Rectal smooth muscle tissue (tissue), 1 donor: Measurements from ENCODE around the gene LPIN1.

ENCODE experiments used
- H3K27ac ChIP-seq: one replicate; pipeline ENCODE4 v1.7.0; 2013; ENCODE audit warnings: low read depth, low read length, inconsistent platforms
- H3K27me3 ChIP-seq: one replicate; pipeline ENCODE4 v1.7.0; 2013; ENCODE audit warnings: low read length; ENCODE audit not compliant: control insufficient read depth, insufficient read depth
- H3K36me3 ChIP-seq: one replicate; pipeline ENCODE4 v1.7.0; 2013; ENCODE audit warnings: low read length; ENCODE audit not compliant: control insufficient read depth, insufficient read depth
- H3K4me1 ChIP-seq: one replicate; pipeline ENCODE4 v1.7.0; 2013; ENCODE audit warnings: low read length; ENCODE audit not compliant: control insufficient read depth, insufficient read depth
- H3K4me3 ChIP-seq: one replicate; pipeline ENCODE4 v1.7.0; 2013; ENCODE audit warnings: low read length
- H3K9ac ChIP-seq: one replicate; pipeline ENCODE4 v1.7.0; 2013; ENCODE audit warnings: low read length

LPIN1 gene

DNA sequence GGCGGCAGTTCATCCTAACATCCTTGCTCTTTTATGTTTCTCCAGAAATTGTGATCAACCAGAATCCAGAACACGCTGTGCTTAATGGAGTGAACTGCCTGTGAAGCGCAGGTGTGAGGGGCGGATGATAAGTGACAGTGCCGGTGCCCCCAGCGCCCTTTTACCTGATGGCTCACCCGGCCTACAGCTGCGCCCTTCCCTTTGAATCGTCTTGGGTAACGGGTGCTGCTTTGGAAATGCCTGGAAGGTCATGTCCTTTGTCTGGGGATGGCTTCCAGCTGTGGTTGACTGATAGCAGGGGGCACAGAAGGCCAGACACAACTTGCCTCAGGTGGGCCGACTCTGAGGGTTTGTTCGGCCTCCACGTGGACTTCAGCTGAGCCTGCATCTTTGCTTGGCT, 119.4 kb downstream of the LPIN1 start:
- Histone ChIP-seq H3K27ac (no peak overlapping the region), H3K4me1 (peaks cover 3% of the 10 kb centered on the region), H3K27me3 (no peaks in the 10 kb centered on the region), H3K36me3 (no peaks in the 10 kb centered on the region), H3K4me3 (no peak overlapping the region), H3K9ac (no peak overlapping the region)

DNA sequence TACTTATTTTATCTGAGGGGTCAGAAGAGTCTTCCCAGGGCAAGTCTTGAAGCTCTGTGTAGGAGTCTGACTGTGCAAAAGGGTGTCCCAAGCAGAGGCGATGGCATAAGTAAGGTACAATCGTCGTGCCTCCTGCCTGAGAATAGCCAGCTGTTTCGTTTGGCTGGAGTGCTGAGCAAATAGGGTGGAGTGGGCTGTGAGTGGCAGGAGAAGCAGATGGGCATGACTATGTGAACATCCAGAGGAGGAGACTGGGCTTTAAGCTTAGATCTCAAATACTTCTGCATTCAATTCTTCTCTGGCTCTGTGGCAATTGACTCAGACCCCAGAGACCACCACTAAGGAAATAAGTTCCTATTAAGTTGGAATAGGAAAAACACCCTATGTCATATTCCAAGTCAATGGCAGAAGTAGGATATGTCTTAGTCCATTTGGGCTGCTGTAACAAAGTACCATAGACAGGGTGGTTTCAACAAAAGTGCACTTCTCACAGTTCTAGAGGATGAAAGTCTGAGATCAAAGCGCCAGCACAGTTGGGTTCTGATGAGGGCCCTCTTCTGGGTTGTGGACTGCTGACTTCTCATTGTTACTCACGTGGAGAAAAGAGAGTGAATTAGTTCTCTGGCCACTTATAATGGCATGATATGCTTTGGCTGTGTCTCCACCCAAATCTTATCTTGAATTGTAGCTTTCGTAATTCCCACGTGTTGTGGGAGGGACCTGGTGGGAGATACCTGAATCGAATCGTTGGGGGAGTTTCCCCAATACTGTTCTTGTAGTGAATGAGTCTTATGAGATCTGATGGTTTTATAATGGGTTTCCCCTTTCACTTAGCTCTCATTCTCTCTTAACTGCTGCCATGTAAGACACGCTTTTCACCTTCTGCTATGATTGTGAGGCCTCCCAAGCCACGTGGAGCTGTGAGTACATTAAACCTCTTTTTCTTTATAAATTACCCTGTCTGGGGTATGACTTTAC, 120.2 kb downstream of the LPIN1 start:
- Histone ChIP-seq H3K4me3 (no peak overlapping the region), H3K36me3 (no peaks in the 10 kb centered on the region), H3K9ac (no peak overlapping the region), H3K27me3 (no peaks in the 10 kb centered on the region), H3K27ac (no peak overlapping the region), H3K4me1 (peaks cover 3% of the 10 kb centered on the region)

GRCh38 chr2:11867926-11868325, 121.5 kb downstream of the LPIN1 start:
- H3K36me3 ChIP-seq: no peaks in the 10 kb centered on the region
- H3K4me1 ChIP-seq: peaks cover 3% of the 10 kb centered on the region
- no peaks in the 10 kb centered on the region for H3K27me3 ChIP-seq
- no peak overlapping the region for H3K4me3 ChIP-seq
- no peak overlapping the region for H3K9ac ChIP-seq
- H3K27ac ChIP-seq: no peak overlapping the region

- H3K9ac ChIP-seq: no peak overlapping the region
- no peak overlapping the region for H3K27ac ChIP-seq
- no peak overlapping the region for H3K4me3 ChIP-seq
- H3K36me3 ChIP-seq: no peaks in the 10 kb centered on the region
- H3K4me1 ChIP-seq: no peaks in the 10 kb centered on the region
- no peaks in the 10 kb centered on the region for H3K27me3 ChIP-seq
These were observed 123.1 kb downstream of the LPIN1 start for GRCh38 chr2:11869391-11869991.

GRCh38 chr2:11870064-11870463, 123.6 kb downstream of the LPIN1 start:
- no peak overlapping the region for H3K9ac ChIP-seq
- H3K27me3 ChIP-seq: no peaks in the 10 kb centered on the region
- no peaks in the 10 kb centered on the region for H3K36me3 ChIP-seq
- H3K27ac ChIP-seq: no peak overlapping the region
- H3K4me3 ChIP-seq: no peak overlapping the region
- H3K4me1 ChIP-seq: no peaks in the 10 kb centered on the region

DNA sequence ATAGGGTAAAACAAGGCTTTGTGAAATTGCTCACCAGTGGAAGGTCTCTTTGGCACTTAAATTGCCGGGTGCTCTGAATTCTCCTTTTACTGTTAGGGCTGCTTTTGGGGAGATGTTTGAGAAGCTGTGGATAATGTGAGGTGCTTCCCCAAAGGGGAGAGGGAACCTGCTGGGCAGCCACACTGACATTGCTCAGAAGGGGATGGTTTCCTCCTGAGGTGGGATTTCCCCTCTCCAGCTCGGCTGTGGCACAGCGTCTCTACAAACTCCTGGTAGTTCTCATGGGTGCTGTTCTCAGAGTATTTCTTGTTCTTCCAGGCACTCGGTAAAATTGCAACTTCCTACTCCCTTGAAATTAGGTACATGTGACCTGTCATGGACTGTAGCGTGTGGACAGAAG, 124.2 kb downstream of the LPIN1 start:
- H3K27ac ChIP-seq: no peak overlapping the region
- no peak overlapping the region for H3K9ac ChIP-seq
- H3K36me3 ChIP-seq: no peaks in the 10 kb centered on the region
- H3K4me1 ChIP-seq: no peaks in the 10 kb centered on the region
- no peak overlapping the region for H3K4me3 ChIP-seq
- H3K27me3 ChIP-seq: no peaks in the 10 kb centered on the region

DNA sequence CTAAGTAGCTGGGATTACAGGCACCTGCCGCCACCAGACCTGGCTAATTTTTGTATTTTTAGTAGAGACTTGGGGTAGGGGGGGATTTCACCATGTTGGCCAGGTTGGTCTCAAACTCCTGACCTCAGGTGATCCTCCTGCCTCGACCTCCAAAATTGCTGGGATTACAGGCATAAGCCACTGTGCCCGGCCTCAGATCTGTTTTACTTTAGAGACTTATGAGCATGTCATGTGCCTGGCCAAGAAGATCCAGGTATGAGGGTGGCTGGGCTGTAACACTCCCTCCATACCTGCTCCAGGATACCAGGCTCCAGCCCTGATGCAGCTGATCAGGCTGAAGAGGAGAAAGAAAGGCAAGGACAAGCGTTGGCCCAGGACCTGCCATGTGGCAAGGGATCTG, 125.0 kb downstream of the LPIN1 start:
- Histone ChIP-seq H3K4me3 (no peak overlapping the region), H3K36me3 (no peaks in the 10 kb centered on the region), H3K4me1 (no peaks in the 10 kb centered on the region), H3K9ac (no peak overlapping the region), H3K27me3 (no peaks in the 10 kb centered on the region), H3K27ac (no peak overlapping the region)

DNA sequence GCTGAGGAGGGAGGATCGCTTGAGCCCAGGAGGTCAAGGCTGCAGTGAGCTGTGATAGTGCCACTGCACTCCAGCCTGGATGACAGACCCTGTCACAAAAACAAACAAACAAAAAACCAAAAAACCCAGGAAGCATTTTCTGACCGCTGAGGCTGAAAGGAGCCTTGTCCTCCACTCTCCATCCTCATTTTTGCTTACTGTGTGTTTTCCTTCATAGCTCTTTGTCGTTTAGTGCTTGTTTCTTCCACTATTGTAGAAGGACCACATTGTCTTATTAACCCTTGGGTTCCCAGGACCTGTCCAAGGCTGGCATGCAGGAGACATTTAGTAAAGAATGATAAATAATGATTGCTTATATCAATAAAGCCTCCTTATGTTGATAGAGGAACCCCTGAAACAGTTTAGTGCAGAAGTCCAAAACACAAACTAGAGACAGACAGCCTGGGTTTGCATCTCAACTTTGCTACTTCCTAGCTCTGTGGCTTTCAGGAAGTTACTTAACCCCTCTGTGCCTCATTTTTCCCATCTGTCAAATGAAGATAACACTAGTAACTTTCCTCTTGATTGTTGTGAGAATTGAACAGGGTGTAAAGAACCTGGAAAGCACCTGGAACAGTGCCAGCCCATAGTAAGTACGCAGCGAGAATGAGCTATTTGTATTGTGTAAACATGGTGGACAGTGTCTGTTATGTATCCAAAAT, 126.0 kb downstream of the LPIN1 start:
- Histone ChIP-seq H3K4me3 (no peak overlapping the region), H3K27ac (no peak overlapping the region), H3K27me3 (no peaks in the 10 kb centered on the region), H3K36me3 (no peaks in the 10 kb centered on the region), H3K9ac (no peak overlapping the region), H3K4me1 (no peaks in the 10 kb centered on the region)

- Histone ChIP-seq H3K4me1 (no peaks in the 10 kb centered on the region), H3K27ac (no peak overlapping the region), H3K27me3 (no peaks in the 10 kb centered on the region), H3K9ac (no peak overlapping the region), H3K36me3 (no peaks in the 10 kb centered on the region), H3K4me3 (no peak overlapping the region)
These were observed 126.5 kb downstream of the LPIN1 start for GRCh38 chr2:11872948-11873269.

DNA sequence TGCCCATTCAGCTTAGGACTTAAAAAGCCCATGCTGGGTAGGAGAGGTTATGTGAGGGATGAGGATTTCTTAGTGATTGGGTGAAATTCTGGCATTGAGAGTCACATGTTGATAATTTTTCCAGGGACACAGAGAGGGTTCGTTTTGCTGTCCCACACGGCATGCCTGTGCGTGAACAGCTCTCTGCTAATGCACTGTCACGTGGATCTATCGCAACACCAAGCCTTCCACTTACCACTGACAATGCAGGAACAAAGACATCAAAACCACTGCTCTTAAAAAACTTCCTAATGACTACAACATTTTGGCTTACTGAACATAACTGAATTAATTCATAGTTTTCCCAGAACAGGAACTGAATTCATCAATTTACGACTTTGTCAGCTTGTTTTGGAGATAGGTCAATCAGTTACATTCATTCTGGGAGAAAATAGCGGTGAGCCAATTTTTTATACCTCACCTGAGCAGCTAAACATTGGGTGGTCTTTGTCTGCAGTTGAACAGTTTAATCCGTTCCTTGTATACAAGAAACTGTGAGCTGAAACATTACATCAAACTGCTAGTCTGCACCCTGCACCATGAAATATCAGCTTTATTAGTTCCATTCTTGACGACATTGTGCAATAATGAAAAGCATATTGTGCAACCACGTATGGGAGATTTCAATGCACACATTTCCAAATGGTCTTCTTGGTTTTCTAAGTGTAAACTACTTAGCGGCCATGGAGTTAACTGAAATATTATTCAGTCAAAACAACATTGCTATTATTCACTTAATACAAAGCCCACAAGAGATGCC, 127.1 kb downstream of the LPIN1 start:
- Histone ChIP-seq H3K9ac (no peak overlapping the region), H3K27ac (no peak overlapping the region), H3K4me1 (no peaks in the 10 kb centered on the region), H3K27me3 (no peaks in the 10 kb centered on the region), H3K4me3 (no peak overlapping the region), H3K36me3 (no peaks in the 10 kb centered on the region)

DNA sequence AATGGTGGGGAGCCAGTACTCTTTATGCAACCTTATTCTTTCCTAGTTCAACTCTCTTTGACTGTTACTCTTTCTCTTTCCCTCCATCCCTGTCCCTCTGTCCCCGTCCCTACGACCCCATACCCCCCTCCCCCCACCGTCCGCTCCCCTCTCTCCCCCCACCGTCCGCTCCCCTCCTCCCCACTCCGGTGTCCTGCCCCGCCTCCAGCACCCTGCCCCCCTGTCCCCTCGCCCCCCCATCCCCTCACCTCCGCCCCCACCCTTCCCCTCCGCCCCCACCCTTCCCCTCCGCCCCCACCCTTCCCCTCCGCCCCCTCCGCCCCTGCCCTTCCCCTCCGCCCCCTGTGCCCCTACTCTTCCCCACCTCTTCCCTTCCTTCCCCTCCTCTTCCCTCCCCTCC, 128.4 kb downstream of the LPIN1 start:
- Histone ChIP-seq H3K36me3 (no peaks in the 10 kb centered on the region), H3K4me3 (no peak overlapping the region), H3K9ac (no peak overlapping the region), H3K4me1 (no peaks in the 10 kb centered on the region), H3K27ac (no peak overlapping the region), H3K27me3 (no peaks in the 10 kb centered on the region)

DNA sequence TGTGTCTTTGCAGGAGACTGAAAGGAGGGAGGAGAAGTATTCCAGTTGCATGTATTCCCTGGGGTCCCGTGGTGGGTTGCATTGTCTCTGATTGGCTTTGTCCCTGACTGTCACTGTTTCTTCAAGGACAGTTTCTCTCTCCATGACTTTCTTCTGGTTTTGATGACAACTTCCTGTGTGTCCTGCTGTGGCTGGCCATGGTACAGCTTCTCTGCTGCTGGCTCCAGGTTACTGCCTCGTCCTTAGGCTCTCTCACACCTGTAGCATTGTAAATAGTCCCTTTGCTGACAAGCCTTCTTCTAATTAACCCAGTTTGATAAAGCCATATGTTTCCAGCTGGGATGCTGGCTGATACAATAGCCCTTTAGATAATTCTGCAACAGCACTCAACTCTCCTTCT, 129.0 kb downstream of the LPIN1 start:
- no peak overlapping the region for H3K9ac ChIP-seq
- no peaks in the 10 kb centered on the region for H3K4me1 ChIP-seq
- H3K4me3 ChIP-seq: no peak overlapping the region
- H3K36me3 ChIP-seq: no peaks in the 10 kb centered on the region
- H3K27ac ChIP-seq: no peak overlapping the region
- H3K27me3 ChIP-seq: no peaks in the 10 kb centered on the region
